ENCODE data around the gene IFT27. TPM values are rescaled to one million over a fixed set of nuclear protein-coding genes. Genes with fewer than 3 reads are reported as not detected.

Gene IFT27
- total RNA-seq, 1 donor from 2014 or later = 30.2 TPM

- no peak for DNase-seq
- no peak overlapping the region for H3K27ac ChIP-seq
- no peak for TF ChIP-seq CTCF (IDR thresholded peaks at IDR 0.05)
- H3K4me3 ChIP-seq = no peak overlapping the region
- H3K27me3 ChIP-seq (ENCODE audit: low read depth) = no peaks in the 10 kb centered on the region
- no peak for ATAC-seq
- H3K9me3 ChIP-seq = no peaks in the 10 kb centered on the region
- H3K4me1 ChIP-seq = no peaks in the 10 kb centered on the region
- intact Hi-C loops (cut with DNase I) = no loop called here
- H3K36me3 ChIP-seq = peaks cover 15% of the 10 kb centered on the region
These were observed 7.8 kb downstream of the IFT27 start for GRCh38 chr22:36768141-36768540.

- DNase-seq (no peak), ATAC-seq (no peak)
- intact Hi-C loops (cut with DNase I) = no loop called here
- no peak for TF ChIP-seq CTCF (IDR thresholded peaks at IDR 0.05)
- no peak overlapping the region for H3K27ac ChIP-seq
- no peak overlapping the region for H3K4me3 ChIP-seq
- H3K36me3 ChIP-seq = peaks cover 17% of the 10 kb centered on the region
- no peaks in the 10 kb centered on the region for H3K9me3 ChIP-seq
- peaks cover 4% of the 10 kb centered on the region for H3K4me1 ChIP-seq
- no peaks in the 10 kb centered on the region for H3K27me3 ChIP-seq (ENCODE audit: low read depth)
These were observed 8.7 kb downstream of the IFT27 start for GRCh38 chr22:36767035-36767775.

- DNase-seq = no peak
- no peak for ATAC-seq
- H3K36me3 ChIP-seq = peaks cover 17% of the 10 kb centered on the region
- TF ChIP-seq CTCF (IDR thresholded peaks at IDR 0.05) = no peak
- H3K4me3 ChIP-seq = no peak overlapping the region
- H3K27ac ChIP-seq = no peak overlapping the region
- H3K9me3 ChIP-seq = no peaks in the 10 kb centered on the region
- no peaks in the 10 kb centered on the region for H3K27me3 ChIP-seq (ENCODE audit: low read depth)
- H3K4me1 ChIP-seq = peaks cover 4% of the 10 kb centered on the region
- intact Hi-C loops (cut with DNase I) = no loop called here
These were observed 9.9 kb downstream of the IFT27 start for GRCh38 chr22:36765943-36766450.

- ATAC-seq = no peak
- peaks cover 4% of the 10 kb centered on the region for H3K4me1 ChIP-seq
- peaks cover 17% of the 10 kb centered on the region for H3K36me3 ChIP-seq
- DNase-seq = no peak
- no peak overlapping the region for H3K4me3 ChIP-seq
- H3K27me3 ChIP-seq (ENCODE audit: low read depth) = no peaks in the 10 kb centered on the region
- H3K27ac ChIP-seq = no peak overlapping the region
- TF ChIP-seq CTCF (IDR thresholded peaks at IDR 0.05) = no peak
- no peaks in the 10 kb centered on the region for H3K9me3 ChIP-seq
- intact Hi-C loops (cut with DNase I) = no loop called here
These were observed 10.6 kb downstream of the IFT27 start for GRCh38 chr22:36765131-36765942.

- no peak overlapping the region for H3K4me3 ChIP-seq
- H3K36me3 ChIP-seq = peaks cover 17% of the 10 kb centered on the region
- no peak overlapping the region for H3K27ac ChIP-seq
- H3K4me1 ChIP-seq = peaks cover 4% of the 10 kb centered on the region
- intact Hi-C loops (cut with DNase I) = no loop called here
- H3K27me3 ChIP-seq (ENCODE audit: low read depth) = no peaks in the 10 kb centered on the region
- no peak for ATAC-seq
- H3K9me3 ChIP-seq = no peaks in the 10 kb centered on the region
- no peak for DNase-seq
- TF ChIP-seq CTCF (IDR thresholded peaks at IDR 0.05) = no peak
These were observed 11.3 kb downstream of the IFT27 start for GRCh38 chr22:36764641-36765040.
